ENCODE measurements around the gene GSG1.

DNA sequence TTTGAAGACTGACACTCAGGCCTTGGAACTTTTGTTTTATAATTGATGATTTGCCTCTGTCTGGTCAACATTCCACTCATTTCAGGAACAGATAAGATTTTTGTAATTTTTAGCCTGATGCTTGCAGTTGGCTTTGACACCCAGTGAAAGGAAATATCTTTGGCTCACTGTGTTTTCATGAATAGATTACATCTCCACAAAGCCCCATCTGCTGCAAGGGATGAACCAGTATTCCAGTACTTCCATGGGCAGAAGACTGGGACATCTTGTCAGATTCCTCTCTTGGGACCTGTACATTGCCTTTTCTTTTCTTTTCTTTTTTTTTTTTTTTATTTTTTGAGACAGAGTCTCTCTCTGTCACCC lies 28.4 kb downstream of the GSG1 start:
- TF ChIP-seq CTCF (IDR thresholded peaks at IDR 0.05) (no peak), ZFX (IDR thresholded peaks at IDR 0.05; ENCODE audit: borderline replicate concordance) (no peak)

Measured in 22Rv1 (cell line).